Measurements from ENCODE around the gene BLTP1.
A peak's percentile ranks its signal among the peaks of the same experiment; 100 is the strongest.

BLTP1 gene

GRCh38 chr4:122151982-122152710 lies at the start of gene BLTP1:
BLTP1 (plus strand) TSS chr4:122152331; CDS start chr4:122170648, 18,317 bp downstream.
- H3K27ac ChIP-seq (ENCODE audit: extremely low read depth, low read depth, low read length), result peak within 1 kb of the TSS; percentile 0; the same call in 1 of the 2 replicates
- ChIA-PET POLR2A (no interaction called here), CTCF (interaction anchor here (0.7 kb wide), 1 partner anchor 202 kb away, joined by 3 read pairs; no protein-coding TSS in a partner anchor)
- H3K4me3 ChIP-seq (ENCODE audit: low read depth, low read length), result peak within 1 kb of the TSS; percentile 82
- H3K9me3 ChIP-seq (ENCODE audit: control insufficient read depth, insufficient read depth, low read depth, low read length), result no peaks in the 10 kb centered on the region
- H3K36me3 ChIP-seq (ENCODE audit: control insufficient read depth in 2 of 2, insufficient read depth in 1 of 2, low read length in 2 of 2), result peaks cover 0 to 28% of the 10 kb centered on the region in 2 experiments; a peak in 2 of 3 replicates
- H3K4me1 ChIP-seq (ENCODE audit: control insufficient read depth, insufficient read depth, low read length), result no peaks in the 10 kb centered on the region
- TF ChIP-seq ZNF112 (tag by site-specific recombination; IDR thresholded peaks at IDR 0.05) (no peak), KLF8 (tag by site-specific recombination; IDR thresholded peaks at IDR 0.05) (peak; percentile 73; the same call in 1 of the 2 replicates), ZNF398 (tag by site-specific recombination; IDR thresholded peaks at IDR 0.05) (no peak), ZNF37A (tag by site-specific recombination; IDR thresholded peaks at IDR 0.05) (no peak), ZNF16 (tag by site-specific recombination; IDR thresholded peaks at IDR 0.05; ENCODE audit: low read depth) (no peak), KLF10 (tag by site-specific recombination; IDR thresholded peaks at IDR 0.05) (no peak), ZNF555 (tag by site-specific recombination; conservative IDR thresholded peaks at IDR 0.05) (no peak), ATF2 (tag by site-specific recombination; IDR thresholded peaks at IDR 0.05; ENCODE audit: low read depth) (no peak), PATZ1 (tag by site-specific recombination; IDR thresholded peaks at IDR 0.05) (0 out of 2 replicates have a peak, but pooled peaks have one; percentile 23), ZNF560 (tag by site-specific recombination; IDR thresholded peaks at IDR 0.05; ENCODE audit: borderline replicate concordance) (no peak), ZNF670 (tag by site-specific recombination; IDR thresholded peaks at IDR 0.05; ENCODE audit: low read depth) (no peak), ZNF747 (tag by site-specific recombination; IDR thresholded peaks at IDR 0.05) (no peak), ZNF776 (tag by site-specific recombination; IDR thresholded peaks at IDR 0.05; ENCODE audit: borderline replicate concordance) (no peak), ZNF629 (tag by site-specific recombination; IDR thresholded peaks at IDR 0.05) (peak; percentile 81), ZNF785 (tag by site-specific recombination; IDR thresholded peaks at IDR 0.05) (no peak), ZNF423 (tag by site-specific recombination; IDR thresholded peaks at IDR 0.05) (peak; percentile 95), ZNF341 (tag by site-specific recombination; IDR thresholded peaks at IDR 0.05; ENCODE audit: low read depth) (no peak), ZNF335 (tag by site-specific recombination; conservative IDR thresholded peaks at IDR 0.05) (peak; percentile 86), MYNN (tag by site-specific recombination; IDR thresholded peaks at IDR 0.05; ENCODE audit: borderline replicate concordance) (no peak), ZNF202 (tag by site-specific recombination; IDR thresholded peaks at IDR 0.05; ENCODE audit: borderline replicate concordance) (no peak), ZBTB49 (tag by site-specific recombination; IDR thresholded peaks at IDR 0.05; ENCODE audit: low read depth) (no peak), ZXDB (tag by site-specific recombination; IDR thresholded peaks at IDR 0.05) (0 out of 2 replicates have a peak, but pooled peaks have one; percentile 43), EGR2 (tag by site-specific recombination; IDR thresholded peaks at IDR 0.05; ENCODE audit: low read depth) (0 out of 2 replicates have a peak, but pooled peaks have one; percentile 7), ZBTB21 (tag by site-specific recombination; IDR thresholded peaks at IDR 0.05) (peak; percentile 75), ZNF639 (tag by site-specific recombination; IDR thresholded peaks at IDR 0.05) (no peak), BCL6B (tag by site-specific recombination; IDR thresholded peaks at IDR 0.05) (no peak)
